Right ventricle myocardium superior (tissue), 1 donor: Measurements from ENCODE around the gene RIMOC1. TPM values are rescaled to one million over a fixed set of nuclear protein-coding genes. Genes with fewer than 3 reads are reported as not detected.
"Not testable (repeated sequence)": the region's sequence is repeated elsewhere in the genome, so short reads cannot be mapped to it uniquely, and the experiment has no call there.

Experiments
- ATAC-seq: fragments of 200-7000 bp; cut with Tn5 transposase; one replicate; pipeline ENCODE4 v1.9.1; 2020; ENCODE audit warnings: mild to moderate bottlenecking; ENCODE audit not compliant: poor library complexity
- DNase-seq: peaks from one replicate; pipeline ENCODE4 v3.0.0-alpha.2; 2020
- intact Hi-C: fragments of 100-400 bp; cut with DNase I; formaldehyde crosslinking; loops from one replicate; pipeline ENCODE4 v1.11.2; 2022
- total RNA-seq: library from RNA; stranded (reverse); fragmentation: NEBNext Ultra II Directional; extraction: Animal tissue kit (Norgen Biotek cat#: 25700); gene quantifications from one replicate; pipeline ENCODE4 v1.2.1, GENCODE V29; 2021
- donor health status: DM: no; HTN: yes; CAD: no; lungs with severe emphysema.

Gene RIMOC1
- total RNA-seq, 1 donor from 2014 or later = 10.9 TPM

DNA sequence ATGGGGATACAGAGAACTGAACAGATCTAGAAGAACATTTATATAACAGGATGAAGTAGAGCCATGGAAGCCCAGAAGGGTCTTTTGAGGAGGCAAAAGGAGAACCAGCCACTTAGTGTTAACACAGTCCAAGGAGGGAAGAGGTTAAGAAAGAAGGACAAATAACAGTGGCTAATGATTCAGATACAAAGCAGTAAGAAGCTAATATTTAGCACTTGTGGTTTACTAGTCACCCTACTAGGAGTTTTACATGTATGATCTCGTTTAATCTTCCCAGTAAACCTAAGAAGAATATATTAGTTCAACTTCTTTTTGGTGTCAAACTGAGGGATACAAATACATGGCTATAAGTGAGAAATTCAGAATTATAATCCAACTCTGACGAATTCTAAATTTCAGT, 28.6 kb downstream of the RIMOC1 start:
- intact Hi-C loops = no loop called here
- ATAC-seq (no peak), DNase-seq (no peak)

DNA sequence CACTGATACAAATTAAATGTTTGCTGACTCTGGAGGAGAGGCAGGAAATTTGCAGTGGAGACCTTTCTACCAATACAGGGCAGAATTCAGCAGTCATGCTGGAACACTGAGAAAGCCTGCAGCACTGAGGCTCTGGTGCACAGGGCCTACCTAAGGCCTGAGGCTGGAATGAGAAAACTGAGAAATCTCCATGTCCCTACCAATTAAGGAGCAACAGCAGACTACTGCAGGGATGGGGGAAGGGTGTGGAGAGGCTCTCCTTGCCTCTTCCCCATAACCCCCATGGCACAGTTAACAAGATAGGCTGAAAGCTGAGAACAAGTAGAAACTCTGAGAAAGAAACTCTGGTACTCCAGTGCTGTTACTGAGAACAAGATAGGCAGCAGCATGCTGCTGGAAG, 31.4 kb downstream of the RIMOC1 start:
- intact Hi-C loops = no loop called here
- no peak for ATAC-seq
- no peak for DNase-seq

- intact Hi-C loops = no loop called here
- ATAC-seq = no peak
- no peak for DNase-seq
These were observed 36.5 kb downstream of the RIMOC1 start for GRCh38 chr5:41940641-41941040.

GRCh38 chr5:41945332-41945955, 41.3 kb downstream of the RIMOC1 start:
- intact Hi-C loops, DNase-seq, ATAC-seq: not testable (repeated sequence)

DNA sequence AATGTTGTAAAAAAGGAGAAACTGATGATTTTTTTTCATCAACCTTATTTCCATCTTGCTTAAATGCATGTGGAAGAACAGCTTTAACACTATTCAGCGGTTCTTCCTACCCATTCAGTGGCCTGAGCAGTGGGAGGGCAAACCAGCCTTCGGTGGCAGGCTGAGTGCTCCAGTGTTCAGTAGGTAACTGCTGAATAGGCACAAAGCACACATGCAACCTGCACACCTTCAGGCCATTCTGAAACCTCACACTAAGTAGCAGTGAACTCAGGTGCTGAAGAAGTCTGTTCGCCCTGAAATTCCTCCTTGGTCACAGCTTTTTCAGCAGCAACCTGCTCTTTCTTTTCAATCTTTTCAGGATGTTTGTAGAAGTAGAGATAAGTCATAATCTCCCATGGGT, 47.1 kb downstream of the RIMOC1 start:
- no peak for ATAC-seq
- intact Hi-C loops = no loop called here
- no peak for DNase-seq

Other genes with a start within 250 kb of the RIMOC1 start
- 116 TPM for gene OXCT1, start 33.9 kb upstream of the RIMOC1 start, total RNA-seq
- 3.8 TPM for gene FBXO4, start 20.9 kb downstream of the RIMOC1 start, total RNA-seq